ENCODE measurements around the gene MAD1L1.
"Not testable (repeated sequence)": the region's sequence is repeated elsewhere in the genome, so short reads cannot be mapped to it uniquely, and the experiment has no call there.

Gene MAD1L1

DNA sequence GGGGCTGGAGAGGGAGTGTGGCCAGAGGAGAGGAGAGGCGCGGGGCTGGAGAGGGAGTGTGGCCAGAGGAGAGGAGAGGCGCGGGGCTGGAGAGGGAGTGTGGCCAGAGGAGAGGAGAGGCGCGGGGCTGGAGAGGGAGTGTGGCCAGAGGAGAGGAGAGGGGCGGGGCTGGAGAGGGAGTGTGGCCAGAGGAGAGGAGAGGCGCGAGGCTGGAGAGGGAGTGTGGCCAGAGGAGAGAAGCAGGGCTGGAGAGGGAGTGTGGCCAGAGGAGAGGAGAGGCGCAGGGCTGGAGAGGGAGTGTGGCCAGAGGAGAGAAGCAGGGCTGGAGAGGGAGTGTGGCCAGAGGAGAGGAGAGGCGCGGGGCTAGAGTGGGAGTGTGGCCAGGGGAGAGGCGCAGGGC lies 174.5 kb downstream of the MAD1L1 start:
- not testable (repeated sequence) for H3K9me3 ChIP-seq (ENCODE audit: insufficient read depth, low read depth, low read length); H3K4ac ChIP-seq (ENCODE audit: low read depth, low read length); H3K4me1 ChIP-seq (ENCODE audit: control insufficient read depth in 1 of 2, insufficient read depth in 2 of 2, low read length in 2 of 2); H3K18ac ChIP-seq (ENCODE audit: low read length); H4K12ac ChIP-seq (ENCODE audit: low read depth, low read length); H4K8ac ChIP-seq (ENCODE audit: low read depth, low read length); DNase-seq; H3K4me2 ChIP-seq (ENCODE audit: low read length); H2BK5ac ChIP-seq (ENCODE audit: low read depth, low read length, poor library complexity); H2AFZ ChIP-seq (ENCODE audit: insufficient read depth, low read length, poor library complexity); H3K4me3 ChIP-seq (ENCODE audit: low read depth, low read length); H2BK120ac ChIP-seq (ENCODE audit: insufficient read depth, low read length, poor library complexity); H3K27me3 ChIP-seq (ENCODE audit: insufficient read depth, low read length); H3K27ac ChIP-seq (ENCODE audit: low read depth, low read length); H2BK12ac ChIP-seq (ENCODE audit: low read length); H3K23ac ChIP-seq (ENCODE audit: low read length); H2AK5ac ChIP-seq (ENCODE audit: low read length); H3K14ac ChIP-seq (ENCODE audit: low read length); H4K91ac ChIP-seq (ENCODE audit: low read depth, low read length); H3K9ac ChIP-seq (ENCODE audit: low read length); H3K79me2 ChIP-seq (ENCODE audit: control insufficient read depth, insufficient read depth, low read length, poor library complexity); H3K79me1 ChIP-seq (ENCODE audit: low read length)
- no CpG with 5 or more reads among the region's 13 CpGs for WGBS (ENCODE audit: extremely low coverage, insufficient coverage, insufficient read length)
- H3K36me3 ChIP-seq (ENCODE audit: control insufficient read depth in 1 of 2, insufficient read depth in 2 of 2, low read length in 2 of 2): peaks cover 7 to 13% of the 10 kb centered on the region in 2 experiments

- no peak overlapping the region for H3K14ac ChIP-seq (ENCODE audit: low read length)
- H3K9ac ChIP-seq (ENCODE audit: low read length): no peak overlapping the region
- no peak overlapping the region for H2BK120ac ChIP-seq (ENCODE audit: insufficient read depth, low read length, poor library complexity)
- no peak overlapping the region for H4K12ac ChIP-seq (ENCODE audit: low read depth, low read length)
- H3K79me2 ChIP-seq (ENCODE audit: control insufficient read depth, insufficient read depth, low read length, poor library complexity): no peaks in the 10 kb centered on the region
- no peak overlapping the region for H3K23ac ChIP-seq (ENCODE audit: low read length)
- no peak overlapping the region for H2BK5ac ChIP-seq (ENCODE audit: low read depth, low read length, poor library complexity)
- no peak overlapping the region for H3K4me3 ChIP-seq (ENCODE audit: low read depth, low read length)
- no peak overlapping the region for H3K4me2 ChIP-seq (ENCODE audit: low read length)
- H3K36me3 ChIP-seq (ENCODE audit: control insufficient read depth in 1 of 2, insufficient read depth in 2 of 2, low read length in 2 of 2): peaks cover 10 to 13% of the 10 kb centered on the region in 2 experiments
- H3K18ac ChIP-seq (ENCODE audit: low read length): no peak overlapping the region
- no peak for DNase-seq
- H4K8ac ChIP-seq (ENCODE audit: low read depth, low read length): no peak overlapping the region
- no peaks in the 10 kb centered on the region for H3K4me1 ChIP-seq (ENCODE audit: control insufficient read depth in 1 of 2, insufficient read depth in 2 of 2, low read length in 2 of 2)
- no peak overlapping the region for H2AK5ac ChIP-seq (ENCODE audit: low read length)
- H3K27me3 ChIP-seq (ENCODE audit: insufficient read depth, low read length): no peaks in the 10 kb centered on the region
- H3K27ac ChIP-seq (ENCODE audit: low read depth, low read length): no peak overlapping the region
- no CpG with 5 or more reads among the region's 11 CpGs for WGBS (ENCODE audit: extremely low coverage, insufficient coverage, insufficient read length)
- H3K4ac ChIP-seq (ENCODE audit: low read depth, low read length): no peak overlapping the region
- H2AFZ ChIP-seq (ENCODE audit: insufficient read depth, low read length, poor library complexity): no peak overlapping the region
- H2BK12ac ChIP-seq (ENCODE audit: low read length): no peak overlapping the region
- peaks cover 7% of the 10 kb centered on the region for H3K9me3 ChIP-seq (ENCODE audit: insufficient read depth, low read depth, low read length)
- no peak overlapping the region for H4K91ac ChIP-seq (ENCODE audit: low read depth, low read length)
- H3K79me1 ChIP-seq (ENCODE audit: low read length): no peaks in the 10 kb centered on the region
Measured at GRCh38 chr7:2055956-2056355, 176.8 kb downstream of the MAD1L1 start.

DNA sequence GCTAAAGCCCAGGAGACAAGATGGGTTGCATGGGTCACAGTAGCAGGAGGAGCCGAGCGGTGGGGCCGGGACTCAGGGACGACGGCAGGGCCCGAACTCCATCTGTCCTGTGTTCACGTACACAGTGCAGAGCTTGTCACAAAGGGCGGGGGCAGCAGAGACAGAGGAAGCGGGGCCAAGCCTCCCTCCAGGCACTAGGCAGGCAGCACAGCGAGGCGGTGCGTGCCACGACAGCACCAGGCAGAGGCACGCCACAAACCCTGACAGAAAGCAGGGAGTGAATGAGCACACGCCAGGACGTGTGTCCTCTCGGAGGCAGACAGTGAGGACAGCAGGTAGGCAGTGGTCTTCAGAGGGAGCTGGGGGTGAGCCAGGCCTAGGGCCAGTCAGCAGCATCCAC lies 177.8 kb downstream of the MAD1L1 start:
- no peak overlapping the region for H3K14ac ChIP-seq (ENCODE audit: low read length)
- H3K79me2 ChIP-seq (ENCODE audit: control insufficient read depth, insufficient read depth, low read length, poor library complexity): no peaks in the 10 kb centered on the region
- H3K36me3 ChIP-seq (ENCODE audit: control insufficient read depth in 1 of 2, insufficient read depth in 2 of 2, low read length in 2 of 2): peaks cover 6 to 10% of the 10 kb centered on the region in 2 experiments
- H2BK5ac ChIP-seq (ENCODE audit: low read depth, low read length, poor library complexity): no peak overlapping the region
- no peak for DNase-seq
- no peak overlapping the region for H4K91ac ChIP-seq (ENCODE audit: low read depth, low read length)
- H3K9ac ChIP-seq (ENCODE audit: low read length): no peak overlapping the region
- H3K27ac ChIP-seq (ENCODE audit: low read depth, low read length): no peak overlapping the region
- H2BK12ac ChIP-seq (ENCODE audit: low read length): no peak overlapping the region
- no peak overlapping the region for H3K23ac ChIP-seq (ENCODE audit: low read length)
- no peak overlapping the region for H2BK120ac ChIP-seq (ENCODE audit: insufficient read depth, low read length, poor library complexity)
- no peak overlapping the region for H2AFZ ChIP-seq (ENCODE audit: insufficient read depth, low read length, poor library complexity)
- peaks cover 1% of the 10 kb centered on the region for H3K9me3 ChIP-seq (ENCODE audit: insufficient read depth, low read depth, low read length)
- H3K18ac ChIP-seq (ENCODE audit: low read length): no peak overlapping the region
- H3K79me1 ChIP-seq (ENCODE audit: low read length): no peaks in the 10 kb centered on the region
- H4K12ac ChIP-seq (ENCODE audit: low read depth, low read length): no peak overlapping the region
- WGBS (ENCODE audit: extremely low coverage, insufficient coverage, insufficient read length): no CpG with 5 or more reads among the region's 17 CpGs
- no peak overlapping the region for H4K8ac ChIP-seq (ENCODE audit: low read depth, low read length)
- no peak overlapping the region for H3K4ac ChIP-seq (ENCODE audit: low read depth, low read length)
- H2AK5ac ChIP-seq (ENCODE audit: low read length): no peak overlapping the region
- H3K4me1 ChIP-seq (ENCODE audit: control insufficient read depth in 1 of 2, insufficient read depth in 2 of 2, low read length in 2 of 2): no peaks in the 10 kb centered on the region
- H3K27me3 ChIP-seq (ENCODE audit: insufficient read depth, low read length): no peaks in the 10 kb centered on the region
- H3K4me2 ChIP-seq (ENCODE audit: low read length): no peak overlapping the region
- no peak overlapping the region for H3K4me3 ChIP-seq (ENCODE audit: low read depth, low read length)

DNA sequence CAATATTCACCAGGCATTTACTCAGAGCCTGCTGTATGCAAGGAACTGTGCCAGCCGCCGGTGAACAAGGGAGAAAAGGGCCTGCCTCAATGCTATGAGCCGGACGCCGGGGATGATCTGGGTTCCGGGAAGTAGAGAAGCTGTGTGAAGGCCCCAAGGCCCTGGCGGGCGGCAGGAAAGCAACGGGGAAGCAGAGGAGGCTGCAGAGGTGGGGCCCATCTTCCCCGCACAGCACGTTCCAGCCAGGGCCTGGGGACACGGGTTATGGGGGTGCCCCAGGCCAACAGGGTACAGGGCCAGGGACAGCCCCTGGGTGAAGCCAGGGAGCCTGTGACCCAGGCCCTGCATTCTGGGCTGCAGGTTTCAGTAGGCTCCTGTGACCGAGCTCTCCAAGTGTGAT lies 179.3 kb downstream of the MAD1L1 start:
- no peak overlapping the region for H3K4me3 ChIP-seq (ENCODE audit: low read depth, low read length)
- H3K14ac ChIP-seq (ENCODE audit: low read length): no peak overlapping the region
- no peak overlapping the region for H2BK5ac ChIP-seq (ENCODE audit: low read depth, low read length, poor library complexity)
- peaks cover 4% of the 10 kb centered on the region for H3K9me3 ChIP-seq (ENCODE audit: insufficient read depth, low read depth, low read length)
- H3K4ac ChIP-seq (ENCODE audit: low read depth, low read length): no peak overlapping the region
- H4K12ac ChIP-seq (ENCODE audit: low read depth, low read length): no peak overlapping the region
- H2BK120ac ChIP-seq (ENCODE audit: insufficient read depth, low read length, poor library complexity): no peak overlapping the region
- no CpG with 5 or more reads among the region's 13 CpGs for WGBS (ENCODE audit: extremely low coverage, insufficient coverage, insufficient read length)
- peaks cover 5 to 10% of the 10 kb centered on the region in 2 experiments for H3K36me3 ChIP-seq (ENCODE audit: control insufficient read depth in 1 of 2, insufficient read depth in 2 of 2, low read length in 2 of 2)
- no peak overlapping the region for H2BK12ac ChIP-seq (ENCODE audit: low read length)
- H3K79me1 ChIP-seq (ENCODE audit: low read length): no peaks in the 10 kb centered on the region
- H3K27ac ChIP-seq (ENCODE audit: low read depth, low read length): no peak overlapping the region
- no peak overlapping the region for H3K23ac ChIP-seq (ENCODE audit: low read length)
- H4K8ac ChIP-seq (ENCODE audit: low read depth, low read length): no peak overlapping the region
- no peaks in the 10 kb centered on the region for H3K4me1 ChIP-seq (ENCODE audit: control insufficient read depth in 1 of 2, insufficient read depth in 2 of 2, low read length in 2 of 2)
- no peak overlapping the region for H4K91ac ChIP-seq (ENCODE audit: low read depth, low read length)
- H3K18ac ChIP-seq (ENCODE audit: low read length): no peak overlapping the region
- H3K9ac ChIP-seq (ENCODE audit: low read length): no peak overlapping the region
- H3K27me3 ChIP-seq (ENCODE audit: insufficient read depth, low read length): no peaks in the 10 kb centered on the region
- H2AK5ac ChIP-seq (ENCODE audit: low read length): no peak overlapping the region
- no peak for DNase-seq
- no peak overlapping the region for H3K4me2 ChIP-seq (ENCODE audit: low read length)
- H2AFZ ChIP-seq (ENCODE audit: insufficient read depth, low read length, poor library complexity): no peak overlapping the region
- no peaks in the 10 kb centered on the region for H3K79me2 ChIP-seq (ENCODE audit: control insufficient read depth, insufficient read depth, low read length, poor library complexity)

Data from trophoblast cell (in vitro differentiated cells and primary cell).